Activated CD8-positive, alpha-beta memory T cell treated with anti-CD3 and anti-CD28 coated beads for 4 hours (primary cell): ENCODE measurements around the gene ODAD3.
"Not testable (repeated sequence)": the region's sequence is repeated elsewhere in the genome, so short reads cannot be mapped to it uniquely, and the experiment has no call there.

Experiments
- DNase-seq, 2 donors: peaks; one replicate each; pipeline ENCODE4 v3.0.0-alpha.2; 2020; ENCODE audit warnings: low read depth in 2 of 2

ODAD3 gene

DNA sequence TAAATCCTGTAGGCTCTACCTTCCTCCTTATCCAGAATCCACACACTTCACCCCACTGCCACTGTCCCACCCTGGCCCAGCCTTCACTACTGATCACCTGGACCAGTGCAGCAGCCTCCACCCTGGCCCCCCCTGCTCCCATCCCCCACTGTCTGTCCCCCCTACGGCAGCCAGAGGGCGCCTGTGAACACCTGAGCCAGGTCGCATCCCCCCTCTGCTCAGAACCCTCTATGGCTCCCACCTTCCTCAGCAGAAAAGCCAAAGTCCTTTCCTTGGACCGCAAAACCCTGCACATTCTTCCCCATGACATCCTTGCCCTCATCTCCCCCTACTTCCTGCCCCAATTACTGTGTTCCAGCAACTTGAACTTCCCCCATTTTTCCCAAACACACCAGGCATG is 25.3 kb upstream of the ODAD3 start:
- DNase-seq = no peak

DNA sequence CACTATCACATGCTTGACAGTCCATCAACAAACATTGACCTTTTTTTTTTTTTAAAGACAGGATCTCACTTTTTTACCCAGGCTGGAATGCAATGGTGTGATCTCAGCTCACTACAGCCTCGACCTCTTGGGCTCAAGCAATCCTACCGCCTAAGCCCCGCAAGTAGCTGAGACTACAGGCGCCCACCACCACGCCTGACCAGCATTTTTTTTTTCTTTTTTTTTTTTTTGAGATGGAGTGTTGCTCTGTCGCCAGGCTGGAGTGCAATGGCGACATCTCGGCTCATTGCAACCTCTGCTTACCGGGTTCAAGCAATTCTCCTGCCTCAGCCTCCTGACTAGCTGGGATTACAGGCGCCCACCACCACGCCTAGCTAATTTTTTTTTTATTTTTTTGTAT is 24.0 kb upstream of the ODAD3 start:
- not testable (repeated sequence) for DNase-seq

DNA sequence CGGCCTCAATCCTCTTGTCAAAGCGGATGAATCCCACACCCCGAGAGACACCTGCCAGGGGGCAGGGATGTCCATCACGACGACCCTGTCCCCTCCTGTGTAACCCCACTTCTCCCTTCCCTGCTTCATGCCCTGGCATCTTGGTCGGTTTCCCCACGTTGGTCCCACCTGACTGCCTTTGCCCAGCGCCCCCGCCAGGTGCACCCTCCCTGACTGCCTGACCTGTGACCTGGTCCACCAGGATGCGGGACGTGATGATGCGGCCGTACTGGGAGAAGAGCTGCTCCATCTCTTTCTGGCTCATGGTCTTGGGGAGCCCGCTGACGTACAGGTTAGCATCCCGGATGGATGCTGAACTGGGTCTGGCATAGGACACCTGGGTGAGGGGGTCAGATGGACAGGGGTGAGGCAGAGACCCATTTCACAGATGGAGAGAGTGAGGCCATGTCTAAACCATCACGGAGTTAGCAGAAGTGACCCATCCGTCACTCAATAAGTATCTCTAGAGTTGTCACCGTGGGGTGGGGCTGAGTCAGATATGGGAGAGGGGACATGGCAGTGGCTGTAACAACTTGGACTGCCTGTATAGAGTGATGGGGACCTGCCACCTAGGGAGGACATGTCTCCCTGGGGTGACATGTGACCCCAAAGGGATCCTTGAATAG is 23.4 kb upstream of the ODAD3 start:
- DNase-seq = no peak

- DNase-seq = no peak
Observed at GRCh38 chr19:11457831-11458230, 22.9 kb upstream of the ODAD3 start.

DNA sequence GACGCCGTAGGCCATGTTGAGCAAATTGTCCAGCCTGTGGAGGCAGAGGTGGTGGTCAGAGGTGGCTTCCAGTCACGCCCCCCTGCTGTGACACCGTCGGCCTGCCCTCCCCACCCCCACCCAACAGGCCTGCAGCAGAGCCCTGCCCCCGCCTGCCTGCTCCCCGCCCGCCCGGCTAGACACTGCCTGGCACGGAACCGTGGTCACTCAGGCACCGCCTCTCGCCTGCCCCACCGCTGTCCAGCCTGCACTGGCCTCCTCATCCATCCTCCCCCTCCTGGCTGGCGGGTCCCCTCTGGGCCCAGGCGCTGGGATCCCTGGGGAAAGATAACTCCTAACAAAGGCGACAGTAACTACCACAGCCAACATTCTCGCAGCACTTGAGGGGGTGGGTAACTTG is 22.2 kb upstream of the ODAD3 start:
- DNase-seq = no peak

DNA sequence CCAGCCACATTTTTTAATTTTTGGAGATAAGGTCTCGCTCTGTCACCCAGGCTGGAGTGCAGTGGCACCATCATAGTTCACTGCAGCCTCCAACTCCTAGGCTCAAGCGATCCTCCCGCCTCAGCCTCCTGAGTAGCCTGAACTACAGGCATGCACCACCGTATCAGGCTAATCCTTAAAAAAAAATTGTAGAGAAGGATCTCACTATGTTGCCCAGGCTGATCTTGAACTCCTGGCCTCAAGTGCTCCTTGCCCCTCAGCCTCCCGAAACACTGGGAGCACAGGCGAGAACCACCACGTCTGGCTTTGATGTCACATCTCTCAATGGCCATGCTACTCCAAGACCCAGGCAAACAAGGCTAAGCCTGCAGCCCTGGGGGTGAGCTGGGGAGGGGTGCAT is 21.7 kb upstream of the ODAD3 start:
- no peak for DNase-seq

DNA sequence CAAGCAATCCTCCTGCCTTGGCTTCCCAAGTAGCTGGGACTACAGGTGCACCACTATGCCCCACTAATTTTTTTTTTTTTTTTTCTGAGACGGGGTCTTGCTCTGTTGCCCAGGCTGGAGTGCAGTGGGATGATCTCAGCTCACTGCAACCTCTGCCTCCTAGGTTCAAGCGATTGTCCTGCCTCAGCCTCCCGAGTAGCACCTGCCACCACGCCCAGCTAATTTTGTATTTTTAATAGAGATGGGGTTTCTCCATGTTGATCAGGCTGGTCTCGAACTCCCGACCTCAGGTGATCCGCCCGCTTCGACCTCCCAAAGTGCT is 20.3 kb upstream of the ODAD3 start:
- not testable (repeated sequence) for DNase-seq

DNA sequence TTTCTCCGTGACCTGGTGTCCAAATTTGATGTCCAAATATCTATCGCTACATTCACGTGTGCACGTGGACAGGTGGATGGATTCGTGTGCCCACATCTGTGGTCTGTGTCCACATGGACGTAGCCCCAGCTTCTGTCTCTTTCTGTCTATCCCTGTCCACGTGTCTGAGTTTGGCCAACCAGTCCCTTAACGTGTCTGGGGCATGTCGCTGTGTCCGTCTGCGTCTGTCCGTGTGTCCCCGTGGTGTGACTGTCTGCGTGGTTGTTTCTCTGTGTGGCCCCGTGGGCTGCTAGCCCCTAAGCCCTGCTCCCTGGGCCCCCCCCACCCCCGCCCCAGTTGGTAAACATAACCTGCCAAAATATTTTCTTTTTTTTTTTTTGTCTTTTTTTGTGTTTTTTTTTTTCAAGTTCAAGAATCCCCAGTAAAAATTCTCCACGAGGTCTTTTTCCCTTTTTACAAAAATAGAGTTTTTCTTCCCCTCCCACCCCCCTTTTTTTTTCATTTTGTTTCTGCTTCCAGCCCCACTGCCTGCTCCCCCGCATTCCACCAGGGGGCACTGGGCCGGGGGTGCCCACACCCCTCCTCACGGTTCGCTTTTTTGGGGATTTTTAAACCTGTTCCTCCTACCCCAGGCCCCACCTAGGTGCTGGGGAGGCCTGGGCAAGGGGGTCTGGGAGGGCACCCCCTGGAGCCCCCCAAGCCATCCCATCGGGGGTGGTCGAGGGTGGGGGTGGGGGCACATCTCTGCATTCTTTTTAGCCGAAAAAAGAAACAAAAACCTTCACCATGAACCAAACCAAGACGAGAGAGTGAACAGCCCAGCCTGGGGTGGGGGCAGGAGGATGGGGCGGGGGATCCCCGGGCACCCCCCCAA is 18.8 kb upstream of the ODAD3 start:
- no peak for DNase-seq

GRCh38 chr19:11452620-11453310 is 17.8 kb upstream of the ODAD3 start:
- no peak for DNase-seq

DNA sequence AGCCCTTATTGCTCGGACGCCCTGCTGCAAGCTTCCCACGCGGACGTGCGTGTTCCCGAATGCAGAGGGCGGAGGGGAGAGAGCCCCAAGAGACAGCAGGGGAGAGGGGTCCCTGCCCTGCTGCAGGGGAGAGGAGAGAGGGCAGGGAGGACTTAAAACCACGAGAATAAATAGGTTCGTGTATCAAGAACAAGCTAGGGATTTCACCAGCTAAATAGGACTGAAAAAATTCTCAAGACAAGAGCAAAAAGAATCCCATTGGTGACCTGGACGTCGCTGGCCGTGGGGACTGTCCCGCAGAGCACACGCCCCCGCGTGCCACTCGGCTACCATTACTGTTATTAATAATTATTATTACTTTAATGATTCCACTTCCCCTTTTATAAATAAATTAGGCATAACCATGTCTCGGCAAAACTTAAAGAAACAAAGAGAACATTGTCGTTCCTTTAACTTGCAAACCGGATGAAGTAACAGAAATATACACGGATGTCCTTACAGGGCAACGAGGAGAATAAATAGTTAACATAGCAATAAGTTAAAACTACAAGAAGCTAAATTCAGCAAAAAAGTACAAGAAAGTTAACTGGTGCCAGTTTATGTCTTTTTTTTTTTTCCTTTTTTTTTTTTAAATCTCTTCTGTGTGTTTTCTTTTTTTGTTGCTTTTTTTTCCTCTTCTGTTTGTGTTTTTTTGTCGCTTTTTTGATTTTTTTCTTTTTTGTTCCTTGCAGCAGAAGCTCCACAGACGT is 17.1 kb upstream of the ODAD3 start:
- no peak for DNase-seq

- DNase-seq = no peak
Observed at GRCh38 chr19:11451327-11451870, 16.5 kb upstream of the ODAD3 start.

DNA sequence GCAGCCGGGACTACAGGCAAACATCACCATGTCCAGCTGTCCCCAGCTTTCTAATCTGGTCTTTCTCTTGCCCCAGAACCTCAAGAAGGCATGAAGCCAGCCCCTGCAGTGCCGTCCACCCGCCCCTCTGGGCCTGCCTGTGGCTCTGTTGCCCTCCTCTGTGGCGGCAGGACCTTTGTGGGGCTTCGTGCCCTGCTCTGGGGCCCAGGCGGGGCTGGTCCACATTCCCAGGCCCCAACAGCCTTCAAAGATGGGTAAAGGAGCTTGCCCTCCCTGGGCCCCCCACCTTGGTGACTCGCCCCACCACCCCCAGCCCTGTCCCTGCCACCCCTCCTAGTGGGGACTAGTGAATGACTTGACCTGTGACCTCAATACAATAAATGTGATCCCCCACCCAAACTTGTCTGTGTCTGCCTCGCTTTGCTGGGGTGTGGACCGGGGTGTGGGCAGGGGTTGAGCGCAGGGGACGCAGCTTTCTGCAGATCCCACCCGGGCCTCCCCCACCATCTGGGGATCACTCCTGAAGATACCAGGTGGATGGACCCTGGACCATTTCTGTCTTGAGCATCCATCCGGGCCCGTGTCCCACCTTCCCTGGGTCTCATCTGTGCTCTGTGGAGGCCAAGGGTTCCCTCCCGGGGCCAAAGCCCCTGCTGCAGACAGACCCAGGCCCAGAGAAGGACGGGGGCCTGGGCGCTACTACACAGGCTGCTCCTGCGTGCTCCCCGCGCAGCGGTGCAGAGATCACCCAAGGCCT is 15.8 kb upstream of the ODAD3 start:
- no peak for DNase-seq

- DNase-seq = no peak
Observed at GRCh38 chr19:11448923-11449554, 14.1 kb upstream of the ODAD3 start.

DNA sequence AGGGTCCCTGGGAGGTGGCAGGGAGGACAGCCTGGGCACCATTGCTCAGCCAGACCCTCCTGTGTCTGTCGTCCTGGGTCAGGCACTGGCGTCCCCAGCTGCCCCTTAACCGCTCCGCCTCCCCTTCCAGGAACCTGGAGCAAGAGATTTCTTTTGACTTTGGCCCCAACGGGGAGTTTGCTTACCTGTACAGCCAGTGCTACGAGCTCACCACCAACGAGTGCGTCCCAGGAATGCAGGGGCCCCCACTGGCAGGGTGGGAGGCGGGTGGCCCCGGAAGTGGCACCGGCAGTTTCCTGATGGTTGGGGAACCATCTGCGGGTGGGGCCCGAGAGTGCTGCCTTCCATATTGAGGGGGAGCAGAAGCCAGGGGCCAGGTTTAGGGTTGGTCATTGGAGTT is 13.5 kb upstream of the ODAD3 start:
- no peak for DNase-seq

DNA sequence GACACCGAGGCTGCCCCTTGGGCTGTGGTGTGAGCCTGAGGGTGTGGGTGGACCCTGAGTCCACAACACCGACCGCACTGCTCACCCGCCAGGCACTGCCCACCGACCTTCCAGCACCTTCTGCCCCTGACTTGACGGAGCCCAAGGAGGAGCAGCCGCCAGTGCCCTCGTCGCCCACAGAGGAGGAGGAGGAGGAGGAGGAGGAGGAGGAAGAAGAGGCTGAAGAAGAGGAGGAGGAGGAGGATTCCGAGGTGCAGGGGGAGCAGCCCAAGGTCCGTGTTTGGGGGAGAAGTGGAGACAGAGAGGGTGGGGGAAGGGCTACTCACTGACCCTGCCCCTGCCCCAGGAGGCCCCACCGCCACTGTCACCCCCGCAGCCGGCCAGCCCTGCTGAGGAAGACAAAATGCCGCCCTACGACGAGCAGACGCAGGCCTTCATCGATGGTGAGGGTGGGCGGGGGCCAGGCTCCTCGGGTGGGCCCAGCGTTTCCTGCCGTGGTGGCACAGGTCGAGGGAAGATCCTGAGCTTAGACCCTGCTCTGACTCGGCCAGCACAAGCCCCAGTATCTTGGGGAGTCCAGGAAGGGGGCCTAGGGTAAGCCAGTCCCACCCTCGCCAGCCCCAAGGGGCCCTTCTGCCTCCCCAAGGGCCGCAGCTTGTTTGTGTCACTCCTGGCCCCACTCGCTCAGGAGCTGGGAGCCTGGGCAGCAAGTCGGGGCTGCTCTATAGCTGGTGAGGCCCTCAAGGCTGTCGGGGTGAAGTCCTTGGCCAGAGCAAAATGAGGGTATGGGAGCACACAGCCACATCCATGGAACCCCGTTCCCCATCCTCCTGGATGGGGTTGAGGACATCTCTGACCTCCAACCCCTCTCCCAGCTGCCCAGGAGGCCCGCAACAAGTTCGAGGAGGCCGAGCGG is 12.7 kb upstream of the ODAD3 start:
- no peak for DNase-seq

- DNase-seq = no peak
Observed at GRCh38 chr19:11446652-11447301, 11.9 kb upstream of the ODAD3 start.

- DNase-seq = no peak
Observed at GRCh38 chr19:11446271-11446651, 11.3 kb upstream of the ODAD3 start.

DNA sequence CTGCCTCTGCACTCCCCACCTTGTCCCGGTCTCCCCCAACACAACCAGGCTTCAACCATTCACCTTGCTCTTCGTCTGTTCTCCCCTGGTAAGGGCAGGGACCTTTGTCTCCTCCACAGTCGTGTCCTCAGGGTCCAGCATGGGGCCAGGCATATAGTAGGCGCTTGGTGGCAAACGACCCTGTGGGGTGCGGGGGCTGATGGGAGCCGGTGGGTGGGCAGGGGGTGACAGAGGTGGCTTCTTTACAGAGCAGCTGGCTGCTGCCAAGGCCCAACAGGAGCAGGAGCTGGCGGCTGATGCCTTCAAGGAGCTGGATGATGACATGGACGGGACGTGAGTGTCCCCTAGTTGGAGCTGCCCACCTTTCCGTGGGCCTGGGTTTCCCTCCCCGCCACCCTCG is 10.2 kb upstream of the ODAD3 start:
- no peak for DNase-seq

DNA sequence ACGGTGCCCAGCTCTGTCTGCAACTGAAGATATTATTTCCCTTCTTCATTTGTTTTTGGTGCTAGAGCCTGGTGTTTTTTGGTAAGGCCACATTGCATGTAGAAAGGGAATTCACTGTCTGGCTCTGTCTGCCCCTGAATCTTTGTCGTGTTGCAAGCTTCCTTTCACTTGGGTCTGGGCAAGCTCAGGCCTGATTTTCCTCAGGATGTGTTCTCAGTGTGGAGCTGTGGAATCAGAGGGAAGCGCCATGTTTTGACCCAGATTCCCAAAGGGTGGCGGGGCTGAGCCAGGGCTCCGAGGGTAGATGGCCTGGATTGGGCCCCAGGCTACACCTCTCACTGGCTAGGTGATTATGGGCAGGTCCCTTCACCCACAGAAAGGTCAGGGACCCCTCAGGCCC is 9.1 kb upstream of the ODAD3 start:
- DNase-seq = no peak
